Measurements from ENCODE around the gene PDGFD. TPM values are rescaled to one million over a fixed set of nuclear protein-coding genes. Genes with fewer than 3 reads are reported as not detected.

The PDGFD gene
- total RNA-seq, 1 experiment from 2014 or later, result 2.6 TPM

DNA sequence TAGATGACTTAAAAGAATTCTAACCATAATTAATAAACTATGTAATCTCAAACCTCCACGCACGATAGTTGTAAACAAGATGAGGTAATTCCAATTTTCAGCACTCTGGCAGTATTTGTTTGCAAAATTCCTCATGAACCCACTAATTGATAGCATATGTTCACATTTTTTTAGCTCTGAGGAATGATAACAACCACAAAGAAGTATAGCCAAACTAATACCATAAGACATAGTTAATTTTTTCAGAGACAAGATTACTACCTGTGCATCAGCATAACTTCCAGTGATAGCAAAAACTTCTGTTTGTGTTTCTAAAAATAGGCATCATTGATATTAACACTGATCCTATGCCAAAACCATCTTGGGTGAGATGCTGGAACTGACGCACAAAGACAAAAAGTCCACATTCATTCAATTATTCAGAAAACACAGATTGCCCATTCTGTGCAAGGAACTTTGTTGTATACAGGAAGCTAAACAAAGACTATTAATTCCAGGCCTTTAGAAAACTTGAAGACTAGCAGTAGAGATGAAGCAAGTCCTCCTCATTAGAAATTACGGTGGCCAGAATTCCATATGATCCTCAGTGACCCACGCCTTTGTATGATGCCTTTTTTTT lies 57.7 kb downstream of the PDGFD start (continued):
- TF ChIP-seq, protein P1, sequence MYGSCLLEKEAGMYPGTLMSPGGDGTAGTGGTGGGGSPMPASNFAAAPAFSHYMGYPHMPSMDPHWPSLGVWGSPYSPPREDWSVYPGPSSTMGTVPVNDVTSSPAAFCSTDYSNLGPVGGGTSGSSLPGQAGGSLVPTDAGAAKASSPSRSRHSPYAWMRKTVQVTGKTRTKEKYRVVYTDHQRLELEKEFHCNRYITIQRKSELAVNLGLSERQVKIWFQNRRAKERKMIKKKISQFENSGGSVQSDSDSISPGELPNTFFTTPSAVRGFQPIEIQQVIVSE (CRISPR knock-in tag; IDR thresholded peaks at IDR 0.05; ENCODE audit: borderline replicate concordance), result no peak
- TF ChIP-seq, protein P2, sequence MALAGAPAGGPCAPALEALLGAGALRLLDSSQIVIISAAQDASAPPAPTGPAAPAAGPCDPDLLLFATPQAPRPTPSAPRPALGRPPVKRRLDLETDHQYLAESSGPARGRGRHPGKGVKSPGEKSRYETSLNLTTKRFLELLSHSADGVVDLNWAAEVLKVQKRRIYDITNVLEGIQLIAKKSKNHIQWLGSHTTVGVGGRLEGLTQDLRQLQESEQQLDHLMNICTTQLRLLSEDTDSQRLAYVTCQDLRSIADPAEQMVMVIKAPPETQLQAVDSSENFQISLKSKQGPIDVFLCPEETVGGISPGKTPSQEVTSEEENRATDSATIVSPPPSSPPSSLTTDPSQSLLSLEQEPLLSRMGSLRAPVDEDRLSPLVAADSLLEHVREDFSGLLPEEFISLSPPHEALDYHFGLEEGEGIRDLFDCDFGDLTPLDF (CRISPR knock-in tag; IDR thresholded peaks at IDR 0.05), result no peak
- no peak for TF ChIP-seq ETV6 (CRISPR knock-in tag; IDR thresholded peaks at IDR 0.05)
- TF ChIP-seq ELF4 (CRISPR knock-in tag; IDR thresholded peaks at IDR 0.05; ENCODE audit: low read depth), result no peak
- no peak for TF ChIP-seq GRHL2 (CRISPR knock-in tag; IDR thresholded peaks at IDR 0.05; ENCODE audit: insufficient replicate concordance, severe bottlenecking)
- TF ChIP-seq ZNF121 (CRISPR knock-in tag; IDR thresholded peaks at IDR 0.05), result no peak
- no peak for TF ChIP-seq ZNF396 (CRISPR knock-in tag; IDR thresholded peaks at IDR 0.05; ENCODE audit: borderline replicate concordance)

DNA sequence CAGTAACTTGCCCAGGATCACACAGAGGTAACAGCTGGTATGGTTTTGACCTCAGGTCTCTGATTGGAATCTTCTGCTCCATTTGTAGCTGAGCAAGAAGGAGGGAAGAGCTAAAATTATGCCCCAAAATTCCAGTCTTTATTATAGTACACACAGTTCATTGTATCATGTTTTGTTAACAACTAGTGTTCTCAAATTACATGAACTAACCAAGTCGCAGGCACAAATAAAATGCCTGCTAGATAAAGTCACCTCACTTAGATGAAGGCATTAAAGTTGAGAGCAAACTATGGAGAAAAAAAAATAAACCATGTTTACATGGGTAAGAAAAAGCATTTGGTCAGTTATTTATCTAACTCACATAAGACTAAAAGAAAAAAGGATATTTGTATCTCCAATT lies 58.8 kb downstream of the PDGFD start:
- Mint-ChIP-seq H3K4me1 (no peaks in the 10 kb centered on the region), H3K9me3 (peaks cover 5% of the 10 kb centered on the region; the same call in 1 of the 2 replicates), H3K4me3 (no peak overlapping the region), H3K27ac (no peak overlapping the region), H3K27me3 (ENCODE audit: low read depth) (no peaks in the 10 kb centered on the region), H3K36me3 (peaks cover 2% of the 10 kb centered on the region; the same call in 1 of the 2 replicates)
- no peak for DNase-seq (ENCODE audit: low spot score)
- ChIA-PET CTCF (no interaction called here), POLR2A (no interaction called here)
- TF ChIP-seq FOXJ3 (CRISPR knock-in tag; IDR thresholded peaks at IDR 0.05; ENCODE audit: borderline replicate concordance) (no peak), ELF4 (CRISPR knock-in tag; IDR thresholded peaks at IDR 0.05; ENCODE audit: low read depth) (no peak), NFYB (CRISPR knock-in tag; conservative IDR thresholded peaks at IDR 0.05; ENCODE audit: low read depth) (no peak), NR1H2 (CRISPR knock-in tag; IDR thresholded peaks at IDR 0.05) (no peak), TCF7 (CRISPR knock-in tag; IDR thresholded peaks at IDR 0.05; ENCODE audit: low read depth) (no peak), GABPB1 (CRISPR knock-in tag; IDR thresholded peaks at IDR 0.05) (no peak), NR3C1 (CRISPR knock-in tag; conservative IDR thresholded peaks at IDR 0.05; ENCODE audit: low read depth) (no peak), HMGA2 (CRISPR knock-in tag; IDR thresholded peaks at IDR 0.05) (no peak), TEAD1 (CRISPR knock-in tag; IDR thresholded peaks at IDR 0.05) (no peak), PRRX2 (CRISPR knock-in tag; IDR thresholded peaks at IDR 0.05) (no peak)
- TF ChIP-seq, protein P3, sequence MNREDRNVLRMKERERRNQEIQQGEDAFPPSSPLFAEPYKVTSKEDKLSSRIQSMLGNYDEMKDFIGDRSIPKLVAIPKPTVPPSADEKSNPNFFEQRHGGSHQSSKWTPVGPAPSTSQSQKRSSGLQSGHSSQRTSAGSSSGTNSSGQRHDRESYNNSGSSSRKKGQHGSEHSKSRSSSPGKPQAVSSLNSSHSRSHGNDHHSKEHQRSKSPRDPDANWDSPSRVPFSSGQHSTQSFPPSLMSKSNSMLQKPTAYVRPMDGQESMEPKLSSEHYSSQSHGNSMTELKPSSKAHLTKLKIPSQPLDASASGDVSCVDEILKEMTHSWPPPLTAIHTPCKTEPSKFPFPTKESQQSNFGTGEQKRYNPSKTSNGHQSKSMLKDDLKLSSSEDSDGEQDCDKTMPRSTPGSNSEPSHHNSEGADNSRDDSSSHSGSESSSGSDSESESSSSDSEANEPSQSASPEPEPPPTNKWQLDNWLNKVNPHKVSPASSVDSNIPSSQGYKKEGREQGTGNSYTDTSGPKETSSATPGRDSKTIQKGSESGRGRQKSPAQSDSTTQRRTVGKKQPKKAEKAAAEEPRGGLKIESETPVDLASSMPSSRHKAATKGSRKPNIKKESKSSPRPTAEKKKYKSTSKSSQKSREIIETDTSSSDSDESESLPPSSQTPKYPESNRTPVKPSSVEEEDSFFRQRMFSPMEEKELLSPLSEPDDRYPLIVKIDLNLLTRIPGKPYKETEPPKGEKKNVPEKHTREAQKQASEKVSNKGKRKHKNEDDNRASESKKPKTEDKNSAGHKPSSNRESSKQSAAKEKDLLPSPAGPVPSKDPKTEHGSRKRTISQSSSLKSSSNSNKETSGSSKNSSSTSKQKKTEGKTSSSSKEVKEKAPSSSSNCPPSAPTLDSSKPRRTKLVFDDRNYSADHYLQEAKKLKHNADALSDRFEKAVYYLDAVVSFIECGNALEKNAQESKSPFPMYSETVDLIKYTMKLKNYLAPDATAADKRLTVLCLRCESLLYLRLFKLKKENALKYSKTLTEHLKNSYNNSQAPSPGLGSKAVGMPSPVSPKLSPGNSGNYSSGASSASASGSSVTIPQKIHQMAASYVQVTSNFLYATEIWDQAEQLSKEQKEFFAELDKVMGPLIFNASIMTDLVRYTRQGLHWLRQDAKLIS (CRISPR knock-in tag; IDR thresholded peaks at IDR 0.05; ENCODE audit: borderline replicate concordance), result no peak
- TF ChIP-seq, protein P4, sequence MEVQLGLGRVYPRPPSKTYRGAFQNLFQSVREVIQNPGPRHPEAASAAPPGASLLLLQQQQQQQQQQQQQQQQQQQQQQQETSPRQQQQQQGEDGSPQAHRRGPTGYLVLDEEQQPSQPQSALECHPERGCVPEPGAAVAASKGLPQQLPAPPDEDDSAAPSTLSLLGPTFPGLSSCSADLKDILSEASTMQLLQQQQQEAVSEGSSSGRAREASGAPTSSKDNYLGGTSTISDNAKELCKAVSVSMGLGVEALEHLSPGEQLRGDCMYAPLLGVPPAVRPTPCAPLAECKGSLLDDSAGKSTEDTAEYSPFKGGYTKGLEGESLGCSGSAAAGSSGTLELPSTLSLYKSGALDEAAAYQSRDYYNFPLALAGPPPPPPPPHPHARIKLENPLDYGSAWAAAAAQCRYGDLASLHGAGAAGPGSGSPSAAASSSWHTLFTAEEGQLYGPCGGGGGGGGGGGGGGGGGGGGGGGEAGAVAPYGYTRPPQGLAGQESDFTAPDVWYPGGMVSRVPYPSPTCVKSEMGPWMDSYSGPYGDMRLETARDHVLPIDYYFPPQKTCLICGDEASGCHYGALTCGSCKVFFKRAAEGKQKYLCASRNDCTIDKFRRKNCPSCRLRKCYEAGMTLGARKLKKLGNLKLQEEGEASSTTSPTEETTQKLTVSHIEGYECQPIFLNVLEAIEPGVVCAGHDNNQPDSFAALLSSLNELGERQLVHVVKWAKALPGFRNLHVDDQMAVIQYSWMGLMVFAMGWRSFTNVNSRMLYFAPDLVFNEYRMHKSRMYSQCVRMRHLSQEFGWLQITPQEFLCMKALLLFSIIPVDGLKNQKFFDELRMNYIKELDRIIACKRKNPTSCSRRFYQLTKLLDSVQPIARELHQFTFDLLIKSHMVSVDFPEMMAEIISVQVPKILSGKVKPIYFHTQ (CRISPR knock-in tag; IDR thresholded peaks at IDR 0.05), result no peak
- TF ChIP-seq, protein P1 (CRISPR knock-in tag; IDR thresholded peaks at IDR 0.05; ENCODE audit: borderline replicate concordance), result no peak
- TF ChIP-seq, protein P5, sequence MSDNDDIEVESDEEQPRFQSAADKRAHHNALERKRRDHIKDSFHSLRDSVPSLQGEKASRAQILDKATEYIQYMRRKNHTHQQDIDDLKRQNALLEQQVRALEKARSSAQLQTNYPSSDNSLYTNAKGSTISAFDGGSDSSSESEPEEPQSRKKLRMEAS (CRISPR knock-in tag; IDR thresholded peaks at IDR 0.05), result no peak
- TF ChIP-seq, protein P6, sequence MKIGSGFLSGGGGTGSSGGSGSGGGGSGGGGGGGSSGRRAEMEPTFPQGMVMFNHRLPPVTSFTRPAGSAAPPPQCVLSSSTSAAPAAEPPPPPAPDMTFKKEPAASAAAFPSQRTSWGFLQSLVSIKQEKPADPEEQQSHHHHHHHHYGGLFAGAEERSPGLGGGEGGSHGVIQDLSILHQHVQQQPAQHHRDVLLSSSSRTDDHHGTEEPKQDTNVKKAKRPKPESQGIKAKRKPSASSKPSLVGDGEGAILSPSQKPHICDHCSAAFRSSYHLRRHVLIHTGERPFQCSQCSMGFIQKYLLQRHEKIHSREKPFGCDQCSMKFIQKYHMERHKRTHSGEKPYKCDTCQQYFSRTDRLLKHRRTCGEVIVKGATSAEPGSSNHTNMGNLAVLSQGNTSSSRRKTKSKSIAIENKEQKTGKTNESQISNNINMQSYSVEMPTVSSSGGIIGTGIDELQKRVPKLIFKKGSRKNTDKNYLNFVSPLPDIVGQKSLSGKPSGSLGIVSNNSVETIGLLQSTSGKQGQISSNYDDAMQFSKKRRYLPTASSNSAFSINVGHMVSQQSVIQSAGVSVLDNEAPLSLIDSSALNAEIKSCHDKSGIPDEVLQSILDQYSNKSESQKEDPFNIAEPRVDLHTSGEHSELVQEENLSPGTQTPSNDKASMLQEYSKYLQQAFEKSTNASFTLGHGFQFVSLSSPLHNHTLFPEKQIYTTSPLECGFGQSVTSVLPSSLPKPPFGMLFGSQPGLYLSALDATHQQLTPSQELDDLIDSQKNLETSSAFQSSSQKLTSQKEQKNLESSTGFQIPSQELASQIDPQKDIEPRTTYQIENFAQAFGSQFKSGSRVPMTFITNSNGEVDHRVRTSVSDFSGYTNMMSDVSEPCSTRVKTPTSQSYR (CRISPR knock-in tag; IDR thresholded peaks at IDR 0.05), result no peak
- no peak for ATAC-seq

Data from WTC11 (cell line).